Right lobe of liver (tissue), 6 donors: Measurements from ENCODE around the gene TNFAIP8L3. TPM values are rescaled to one million over a fixed set of nuclear protein-coding genes. Genes with fewer than 3 reads are reported as not detected.

Experiments used
- ATAC-seq, 4 donors: fragments of 200-7000 bp; cut with Tn5 transposase; one replicate each; pipeline ENCODE4 v1.9.1; 2020; ENCODE audit warnings: mild to moderate bottlenecking in 4 of 4, moderate library complexity in 4 of 4
- DNase-seq, 3 donors: peaks; one replicate each; pipeline ENCODE4 v3.0.0-alpha.2; 2020
- H3K27ac ChIP-seq, 3 donors: fragments of 200-600 bp; one replicate each; pipeline ENCODE4 v1.8.0; 2022
- H3K27me3 ChIP-seq, 2 donors: fragments of 200-600 bp; one replicate each; pipeline ENCODE4 v1.8.0; 2022
- H3K36me3 ChIP-seq, 4 donors: fragments of 200-600 bp; sonication (generic) in 1 of 4; one replicate each; pipeline versions ENCODE4 v1.5.1 to v1.8.0; 2017 to 2022; ENCODE audit warnings: control low read depth in 1 of 4
- H3K4me1 ChIP-seq, 4 donors: fragments of 200-600 bp; sonication (generic) in 1 of 4; one replicate each; pipeline versions ENCODE4 v1.5.1 to v1.8.0; 2017 to 2022; ENCODE audit warnings: control low read depth in 1 of 4
- H3K4me3 ChIP-seq, 3 donors: fragments of 200-600 bp; one replicate each; pipeline ENCODE4 v1.8.0; 2022
- H3K9me3 ChIP-seq, 4 donors: fragments of 200-600 bp; sonication (generic) in 1 of 4; one replicate each; pipeline versions ENCODE4 v1.5.1 to v1.8.0; 2017 to 2022; ENCODE audit warnings: control low read depth in 1 of 4
- CTCF ChIP-seq, 4 donors: fragments of 200-600 bp in 3 of 4; fragments of 450-650 bp in 1 of 4; IDR thresholded peaks; one replicate each; pipeline versions ENCODE4 v1.5.1 to v1.8.0; 2016 to 2022; ENCODE audit warnings: antibody characterized with exemption in 4 of 4, mild to moderate bottlenecking in 2 of 4
- POLR2A ChIP-seq: fragments of 450-650 bp; IDR thresholded peaks from one replicate; pipeline ENCODE4 v1.6.1; 2017; ENCODE audit warnings: antibody characterized with exemption, mild to moderate bottlenecking
- whole genome bisulfite sequencing: methylation state at CpG from one replicate; pipeline ENCODE4 v1.1.6; 2018; ENCODE audit warnings: low coverage, low lambda C conversion rate; ENCODE audit not compliant: insufficient coverage; ENCODE audit errors: missing lambda C conversion rate; 5-methylcytosine and 5-hydroxymethylcytosine counted together
- intact Hi-C, 2 donors: fragments of 100-400 bp; cut with DNase I; formaldehyde crosslinking; loops; one replicate each; pipeline versions ENCODE4 v1.11.2 to v1.14.1; 2022
- total RNA-seq, 6 experiments: library from RNA; depleted of rRNA in 2 of 6; stranded (reverse); fragments of >200 nt in 2 of 6; fragmentation: NEBNext Ultra II Directional in 3 of 6; extraction: Animal tissue kit (Norgen Biotek cat#: 25700) in 3 of 6; gene quantifications; one replicate each; pipeline versions ENCODE4 v1.1.0 to v1.2.4, GENCODE V29; 2016 to 2023
- donor health status: DM: no; HTN: yes; CAD: no.
- donor health status: DM: no; HTN: no; CAD: no.
- donor health status: DM: no; HTN: no; CAD: no.
- donor health status: DM: no; HTN: yes; CAD: no.
- donor health status: DM: no; HTN: yes; CAD: no.

Gene TNFAIP8L3
- total RNA-seq, 6 experiments from 2014 or later: 0.49 to 2.0 (median 0.95) TPM

GRCh38 chr15:51119120-51119519 is 24.4 kb upstream of the TNFAIP8L3 start:
- Histone ChIP-seq H3K9me3 (no peaks in the 10 kb centered on the region), H3K36me3 (no peaks in the 10 kb centered on the region), H3K27ac (no peak overlapping the region), H3K27me3 (no peaks in the 10 kb centered on the region), H3K4me3 (no peak overlapping the region), H3K4me1 (no peaks in the 10 kb centered on the region)
- DNase-seq (no peak), ATAC-seq (no peak)
- intact Hi-C loops: no loop called here
- WGBS: 57% methylated on average over 3 of the region's 3 CpGs
- TF ChIP-seq POLR2A: no peak
- TF ChIP-seq CTCF (IDR thresholded peaks at IDR 0.05): no peak

DNA sequence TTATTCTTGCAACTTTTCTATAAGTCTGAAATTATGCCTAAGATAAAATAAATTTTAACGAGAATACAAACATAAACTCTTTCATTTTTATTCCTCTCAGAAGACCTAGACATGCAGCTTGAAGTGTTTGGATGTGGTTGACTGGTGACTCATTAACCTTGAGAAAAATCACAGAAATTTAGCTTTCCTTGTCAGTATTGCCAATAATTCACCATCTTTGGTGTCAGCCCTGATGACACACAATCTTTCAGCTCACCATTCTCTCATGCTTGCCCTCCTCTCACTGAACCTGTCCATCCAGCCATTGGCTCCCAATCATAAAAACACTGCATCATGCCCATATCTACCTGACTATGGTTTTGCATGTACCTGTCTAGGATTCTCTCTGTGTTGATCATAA is 22.6 kb upstream of the TNFAIP8L3 start:
- H3K36me3 ChIP-seq: no peaks in the 10 kb centered on the region
- intact Hi-C loops: no loop called here
- H3K9me3 ChIP-seq: no peaks in the 10 kb centered on the region
- no peak overlapping the region for H3K27ac ChIP-seq
- no peaks in the 10 kb centered on the region for H3K4me1 ChIP-seq
- no peak overlapping the region for H3K4me3 ChIP-seq
- no peaks in the 10 kb centered on the region for H3K27me3 ChIP-seq
- ATAC-seq (no peak), DNase-seq (no peak)
- TF ChIP-seq CTCF (IDR thresholded peaks at IDR 0.05) (no peak), POLR2A (no peak)
- 60% methylated on average over 1 of the region's 1 CpG for whole genome bisulfite sequencing

- Histone ChIP-seq H3K36me3 (no peaks in the 10 kb centered on the region), H3K4me3 (no peak overlapping the region), H3K9me3 (no peaks in the 10 kb centered on the region), H3K27me3 (no peaks in the 10 kb centered on the region), H3K4me1 (no peaks in the 10 kb centered on the region), H3K27ac (no peak overlapping the region)
- no peak for DNase-seq
- no peak for ATAC-seq
- WGBS: 60% methylated on average over 5 of the region's 5 CpGs
- intact Hi-C loops: no loop called here
- TF ChIP-seq POLR2A (no peak), CTCF (IDR thresholded peaks at IDR 0.05) (no peak)
Observed at GRCh38 chr15:51114437-51115119, 19.9 kb upstream of the TNFAIP8L3 start.

GRCh38 chr15:51112078-51112477 is 17.4 kb upstream of the TNFAIP8L3 start:
- Histone ChIP-seq H3K27ac (no peak overlapping the region), H3K9me3 (no peaks in the 10 kb centered on the region), H3K4me1 (no peaks in the 10 kb centered on the region), H3K36me3 (no peaks in the 10 kb centered on the region), H3K4me3 (no peak overlapping the region), H3K27me3 (no peaks in the 10 kb centered on the region)
- no peak for ATAC-seq
- TF ChIP-seq POLR2A: no peak
- no peak for TF ChIP-seq CTCF (IDR thresholded peaks at IDR 0.05)
- WGBS: 56% methylated on average over 1 of the region's 1 CpG
- intact Hi-C loops: no loop called here
- no peak for DNase-seq

DNA sequence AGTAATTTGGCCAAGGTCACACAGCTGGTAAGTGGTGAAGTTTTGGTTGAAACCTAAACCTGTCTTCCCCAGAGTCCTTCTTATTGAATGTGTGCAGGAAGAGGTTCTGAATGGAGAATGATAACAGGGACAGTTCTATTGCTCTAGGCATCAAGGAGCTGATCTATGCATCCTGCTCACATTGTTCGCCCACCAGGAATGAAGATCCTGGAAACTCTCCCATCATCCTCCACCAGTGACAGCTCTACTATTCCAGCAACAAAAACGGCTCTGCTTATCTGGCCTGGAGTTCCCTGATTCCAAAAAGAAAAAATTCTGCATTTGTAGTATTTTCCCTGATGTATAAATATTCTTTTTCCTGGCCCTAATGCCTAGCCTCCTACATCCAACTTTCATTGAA is 16.4 kb upstream of the TNFAIP8L3 start:
- Histone ChIP-seq H3K4me3 (no peak overlapping the region), H3K9me3 (no peaks in the 10 kb centered on the region), H3K4me1 (no peaks in the 10 kb centered on the region), H3K27ac (no peak overlapping the region), H3K27me3 (no peaks in the 10 kb centered on the region), H3K36me3 (no peaks in the 10 kb centered on the region)
- WGBS: 45% methylated on average over 2 of the region's 2 CpGs
- no peak for DNase-seq
- TF ChIP-seq CTCF (IDR thresholded peaks at IDR 0.05) (no peak), POLR2A (no peak)
- no peak for ATAC-seq
- intact Hi-C loops: no loop called here
